ENCODE results near the gene TRIO. TPM values are rescaled to one million over a fixed set of nuclear protein-coding genes. Genes with fewer than 3 reads are reported as not detected.

TRIO gene
- total RNA-seq, 1 experiment from 2014 or later = 136 TPM

DNA sequence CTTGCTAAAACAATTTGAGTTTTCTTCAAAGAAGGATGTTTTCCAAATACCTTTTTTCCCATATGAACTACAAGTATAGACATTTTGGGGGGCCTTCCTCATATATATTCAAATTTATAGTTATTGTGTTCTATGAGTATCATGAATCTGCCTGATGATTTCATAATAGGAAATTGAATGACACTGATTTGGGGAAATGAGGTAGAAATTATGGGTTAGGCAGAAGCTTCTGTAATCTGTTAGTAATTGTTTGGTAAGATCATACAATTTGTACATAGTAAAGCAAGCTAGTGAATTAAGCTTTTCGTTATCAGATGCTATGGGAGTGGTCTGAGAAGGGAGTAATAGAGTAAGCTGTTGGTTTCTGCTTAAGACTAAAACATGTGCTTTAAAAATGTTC lies 98.0 kb downstream of the TRIO start:
- Mint-ChIP-seq H3K4me3 (ENCODE audit: unreplicated experiment) (no peak overlapping the region), H3K36me3 (ENCODE audit: insufficient read depth, unreplicated experiment) (peaks cover 6% of the 10 kb centered on the region), H3K27me3 (ENCODE audit: insufficient read depth, unreplicated experiment) (no peaks in the 10 kb centered on the region), H3K27ac (ENCODE audit: low read depth, unreplicated experiment) (no peak overlapping the region), H3K4me1 (ENCODE audit: insufficient read depth, unreplicated experiment) (peaks cover 19% of the 10 kb centered on the region), H3K9me3 (ENCODE audit: unreplicated experiment) (no peaks in the 10 kb centered on the region)
- ChIA-PET CTCF (no interaction called here), POLR2A (no interaction called here)
- no peak for DNase-seq (ENCODE audit: unreplicated experiment)
- TF ChIP-seq, protein P1, sequence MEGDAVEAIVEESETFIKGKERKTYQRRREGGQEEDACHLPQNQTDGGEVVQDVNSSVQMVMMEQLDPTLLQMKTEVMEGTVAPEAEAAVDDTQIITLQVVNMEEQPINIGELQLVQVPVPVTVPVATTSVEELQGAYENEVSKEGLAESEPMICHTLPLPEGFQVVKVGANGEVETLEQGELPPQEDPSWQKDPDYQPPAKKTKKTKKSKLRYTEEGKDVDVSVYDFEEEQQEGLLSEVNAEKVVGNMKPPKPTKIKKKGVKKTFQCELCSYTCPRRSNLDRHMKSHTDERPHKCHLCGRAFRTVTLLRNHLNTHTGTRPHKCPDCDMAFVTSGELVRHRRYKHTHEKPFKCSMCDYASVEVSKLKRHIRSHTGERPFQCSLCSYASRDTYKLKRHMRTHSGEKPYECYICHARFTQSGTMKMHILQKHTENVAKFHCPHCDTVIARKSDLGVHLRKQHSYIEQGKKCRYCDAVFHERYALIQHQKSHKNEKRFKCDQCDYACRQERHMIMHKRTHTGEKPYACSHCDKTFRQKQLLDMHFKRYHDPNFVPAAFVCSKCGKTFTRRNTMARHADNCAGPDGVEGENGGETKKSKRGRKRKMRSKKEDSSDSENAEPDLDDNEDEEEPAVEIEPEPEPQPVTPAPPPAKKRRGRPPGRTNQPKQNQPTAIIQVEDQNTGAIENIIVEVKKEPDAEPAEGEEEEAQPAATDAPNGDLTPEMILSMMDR (IDR thresholded peaks at IDR 0.05; ENCODE audit: unreplicated experiment) = no peak
- BruUV-seq (replicated peaks) = no TSS peak
- intact Hi-C loops (cut with micrococcal nuclease) = no loop called here

GRCh38 chr5:14242447-14242846 lies 99.3 kb downstream of the TRIO start:
- no peak for DNase-seq (ENCODE audit: unreplicated experiment)
- POLR2A ChIA-PET = no interaction called here
- Mint-ChIP-seq H3K4me1 (ENCODE audit: insufficient read depth, unreplicated experiment) (peaks cover 21% of the 10 kb centered on the region), H3K27me3 (ENCODE audit: insufficient read depth, unreplicated experiment) (no peaks in the 10 kb centered on the region), H3K9me3 (ENCODE audit: unreplicated experiment) (no peaks in the 10 kb centered on the region), H3K36me3 (ENCODE audit: insufficient read depth, unreplicated experiment) (peaks cover 6% of the 10 kb centered on the region), H3K27ac (ENCODE audit: low read depth, unreplicated experiment) (no peak overlapping the region), H3K4me3 (ENCODE audit: unreplicated experiment) (no peak overlapping the region)
- intact Hi-C loops (cut with micrococcal nuclease) = no loop called here
- BruUV-seq (replicated peaks) = no TSS peak
- CTCF ChIA-PET = interaction anchor here (0.5 kb wide), 1 partner anchor 203 kb away, joined by 3 read pairs; no protein-coding TSS in a partner anchor
- TF ChIP-seq, protein P1 (IDR thresholded peaks at IDR 0.05; ENCODE audit: unreplicated experiment) = no peak

DNA sequence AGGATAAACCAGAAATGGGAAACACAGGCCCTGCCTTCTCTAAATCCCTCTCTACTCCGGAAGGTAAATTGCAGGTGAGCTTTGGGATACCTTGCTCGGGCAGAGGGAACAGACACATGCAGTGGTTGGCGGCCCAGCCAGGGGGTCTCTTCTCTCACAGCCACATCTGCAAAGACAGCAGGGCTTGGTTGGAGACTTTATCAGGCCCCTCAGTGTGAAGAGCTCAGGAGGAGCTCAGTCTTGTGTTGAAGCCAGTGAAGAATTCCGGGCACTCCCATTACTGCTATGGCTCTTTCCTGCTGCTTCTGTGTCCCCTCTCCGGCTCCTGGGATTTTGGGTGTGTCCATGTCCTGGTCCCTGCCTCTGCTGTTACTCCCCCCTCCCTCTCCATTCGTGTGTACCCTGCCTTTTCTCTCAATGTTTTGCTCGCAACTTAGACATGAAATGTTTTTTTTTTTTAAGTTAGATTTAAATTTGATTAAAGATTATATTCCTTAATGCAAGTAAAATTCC lies 99.8 kb downstream of the TRIO start:
- no peak overlapping the region for H3K27ac Mint-ChIP-seq (ENCODE audit: low read depth, unreplicated experiment)
- H3K4me1 Mint-ChIP-seq (ENCODE audit: insufficient read depth, unreplicated experiment) = peaks cover 20% of the 10 kb centered on the region

DNA sequence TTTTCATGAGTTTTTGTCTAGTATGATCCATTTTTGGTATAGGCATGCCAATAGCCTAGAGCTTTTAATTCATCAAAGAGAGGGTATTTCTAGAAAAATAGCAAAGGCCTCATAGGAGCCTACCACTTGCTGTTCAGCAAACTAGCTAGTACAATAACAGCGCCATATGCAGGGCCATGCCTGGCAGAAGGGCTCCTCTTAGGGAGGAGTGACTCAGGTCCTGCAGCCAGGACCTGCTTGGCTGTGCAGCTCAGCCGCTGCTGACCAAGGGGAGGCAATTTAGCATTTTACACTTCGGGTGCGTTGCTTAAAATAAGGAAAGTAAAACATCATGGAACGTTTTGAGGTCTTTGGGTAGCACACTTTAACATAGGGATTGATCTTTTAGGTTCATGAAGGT lies 100.6 kb downstream of the TRIO start:
- BruUV-seq (replicated peaks) = no TSS peak
- no peak for DNase-seq (ENCODE audit: unreplicated experiment)
- H3K4me1 Mint-ChIP-seq (ENCODE audit: insufficient read depth, unreplicated experiment) = peaks cover 20% of the 10 kb centered on the region
- H3K4me3 Mint-ChIP-seq (ENCODE audit: unreplicated experiment) = no peak overlapping the region
- intact Hi-C loops (cut with micrococcal nuclease) = no loop called here
- H3K27ac Mint-ChIP-seq (ENCODE audit: low read depth, unreplicated experiment) = no peak overlapping the region
- peaks cover 6% of the 10 kb centered on the region for H3K36me3 Mint-ChIP-seq (ENCODE audit: insufficient read depth, unreplicated experiment)
- TF ChIP-seq, protein P1 (IDR thresholded peaks at IDR 0.05; ENCODE audit: unreplicated experiment) = no peak
- CTCF ChIA-PET = no interaction called here
- no peaks in the 10 kb centered on the region for H3K9me3 Mint-ChIP-seq (ENCODE audit: unreplicated experiment)
- POLR2A ChIA-PET = no interaction called here
- H3K27me3 Mint-ChIP-seq (ENCODE audit: insufficient read depth, unreplicated experiment) = no peaks in the 10 kb centered on the region

More for the DNA sequence above, 99.8 kb downstream of the TRIO start:
- TF ChIP-seq, protein P1 (IDR thresholded peaks at IDR 0.05; ENCODE audit: unreplicated experiment) = no peak
- ChIA-PET CTCF (interaction anchor here (0.5 kb wide), 1 partner anchor 204 kb away, joined by 3 read pairs; no protein-coding TSS in a partner anchor), POLR2A (interaction anchor here (0.6 kb wide), 1 partner anchor 86 kb away, joined by 3 read pairs; no protein-coding TSS in a partner anchor)
- Mint-ChIP-seq H3K4me3 (ENCODE audit: unreplicated experiment) (no peak overlapping the region), H3K27me3 (ENCODE audit: insufficient read depth, unreplicated experiment) (no peaks in the 10 kb centered on the region), H3K9me3 (ENCODE audit: unreplicated experiment) (no peaks in the 10 kb centered on the region), H3K36me3 (ENCODE audit: insufficient read depth, unreplicated experiment) (peaks cover 6% of the 10 kb centered on the region)
- intact Hi-C loops (cut with micrococcal nuclease) = no loop called here
- no TSS peak for BruUV-seq (replicated peaks)
- no peak for DNase-seq (ENCODE audit: unreplicated experiment)

Data from MCF 10A (cell line).